ENCODE data around the gene USP6NL.
"Not testable (repeated sequence)": the region's sequence is repeated elsewhere in the genome, so short reads cannot be mapped to it uniquely, and the experiment has no call there.

USP6NL gene

GRCh38 chr10:11499425-11500071 lies 111.9 kb downstream of the USP6NL start:
- no peak for TF ChIP-seq EZH2 (IDR thresholded peaks at IDR 0.05; ENCODE audit: borderline replicate concordance, low read depth, low read length, severe bottlenecking)
- no peak for TF ChIP-seq CTCF (IDR thresholded peaks at IDR 0.05; ENCODE audit: borderline replicate concordance, extremely low read depth, low read length, poor library complexity, severe bottlenecking)
- Histone ChIP-seq H3K36me3 (ENCODE audit: insufficient read depth, low read length) (peaks cover 20% of the 10 kb centered on the region), H3K4me2 (ENCODE audit: insufficient read depth, low read length) (no peak overlapping the region), H3K9ac (ENCODE audit: low read depth, low read length) (no peak overlapping the region), H3K27ac (ENCODE audit: low read length) (0 out of 2 replicates have a peak overlapping the region, but pooled peaks have one; percentile 20), H2AFZ (ENCODE audit: low read depth, low read length) (no peak overlapping the region), H3K79me2 (ENCODE audit: insufficient read depth, low read length) (no peaks in the 10 kb centered on the region), H3K4me3 (ENCODE audit: low read depth in 1 of 2, low read length in 2 of 2) (no peak overlapping the region), H3K9me3 (ENCODE audit: insufficient read depth, low read length, severe bottlenecking) (no peaks in the 10 kb centered on the region), H3K4me1 (ENCODE audit: insufficient read depth, low read length) (no peaks in the 10 kb centered on the region), H4K20me1 (ENCODE audit: insufficient read depth, low read length) (no peaks in the 10 kb centered on the region; the same call in 1 of the 2 replicates), H3K27me3 (ENCODE audit: insufficient read depth, low read length, poor library complexity) (no peaks in the 10 kb centered on the region)
- DNase-seq (no peak), ATAC-seq (ENCODE audit: insufficient read depth, low read depth) (no peak; the same call in 2 of the 3 replicates)

GRCh38 chr10:11498399-11498798 lies 113.1 kb downstream of the USP6NL start:
- Histone ChIP-seq H3K27ac (ENCODE audit: low read length) (no peak overlapping the region), H3K4me2 (ENCODE audit: insufficient read depth, low read length) (no peak overlapping the region), H4K20me1 (ENCODE audit: insufficient read depth, low read length) (no peaks in the 10 kb centered on the region; the same call in 1 of the 2 replicates), H3K9me3 (ENCODE audit: insufficient read depth, low read length, severe bottlenecking) (no peaks in the 10 kb centered on the region), H3K27me3 (ENCODE audit: insufficient read depth, low read length, poor library complexity) (no peaks in the 10 kb centered on the region), H3K4me3 (ENCODE audit: low read depth in 1 of 2, low read length in 2 of 2) (no peak overlapping the region), H3K4me1 (ENCODE audit: insufficient read depth, low read length) (no peaks in the 10 kb centered on the region), H3K79me2 (ENCODE audit: insufficient read depth, low read length) (no peaks in the 10 kb centered on the region), H3K36me3 (ENCODE audit: insufficient read depth, low read length) (peaks cover 22% of the 10 kb centered on the region), H3K9ac (ENCODE audit: low read depth, low read length) (no peak overlapping the region), H2AFZ (ENCODE audit: low read depth, low read length) (no peak overlapping the region)
- no peak for TF ChIP-seq EZH2 (IDR thresholded peaks at IDR 0.05; ENCODE audit: borderline replicate concordance, low read depth, low read length, severe bottlenecking)
- no peak for TF ChIP-seq CTCF (IDR thresholded peaks at IDR 0.05; ENCODE audit: borderline replicate concordance, extremely low read depth, low read length, poor library complexity, severe bottlenecking)
- ATAC-seq (ENCODE audit: insufficient read depth, low read depth) (no peak), DNase-seq (no peak)

DNA sequence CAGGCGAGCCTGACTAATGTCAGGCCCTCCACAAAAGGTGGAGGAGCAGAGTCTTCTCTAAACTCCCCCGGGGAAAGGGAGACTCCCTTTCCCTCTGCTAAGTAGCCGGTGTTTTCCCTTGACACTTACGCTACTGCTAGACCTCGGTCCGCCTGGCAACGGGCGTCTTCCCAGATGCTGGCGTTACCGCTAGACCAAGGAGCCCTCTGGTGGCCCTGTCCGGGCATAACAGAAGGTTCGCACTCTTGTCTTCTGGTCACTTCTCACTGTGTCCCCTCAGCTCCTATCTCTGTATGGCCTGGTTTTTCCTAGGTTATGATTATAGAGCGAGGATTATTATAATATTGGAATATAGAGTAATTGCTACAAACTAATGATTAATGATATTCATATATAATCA lies 116.5 kb downstream of the USP6NL start:
- H3K4me3 ChIP-seq (ENCODE audit: low read depth in 1 of 2, low read length in 2 of 2); H3K79me2 ChIP-seq (ENCODE audit: insufficient read depth, low read length); H3K4me2 ChIP-seq (ENCODE audit: insufficient read depth, low read length); H2AFZ ChIP-seq (ENCODE audit: low read depth, low read length); H3K27ac ChIP-seq (ENCODE audit: low read length); H3K4me1 ChIP-seq (ENCODE audit: insufficient read depth, low read length); H4K20me1 ChIP-seq (ENCODE audit: insufficient read depth, low read length); DNase-seq; H3K9me3 ChIP-seq (ENCODE audit: insufficient read depth, low read length, severe bottlenecking); H3K9ac ChIP-seq (ENCODE audit: low read depth, low read length); ATAC-seq (ENCODE audit: insufficient read depth, low read depth); H3K27me3 ChIP-seq (ENCODE audit: insufficient read depth, low read length, poor library complexity): not testable (repeated sequence)
- H3K36me3 ChIP-seq (ENCODE audit: insufficient read depth, low read length), result peaks cover 46% of the 10 kb centered on the region

GRCh38 chr10:11493646-11494045 lies 117.8 kb downstream of the USP6NL start:
- TF ChIP-seq CTCF (IDR thresholded peaks at IDR 0.05; ENCODE audit: borderline replicate concordance, extremely low read depth, low read length, poor library complexity, severe bottlenecking) (no peak), EZH2 (IDR thresholded peaks at IDR 0.05; ENCODE audit: borderline replicate concordance, low read depth, low read length, severe bottlenecking) (no peak)
- Histone ChIP-seq H3K27ac (ENCODE audit: low read length) (no peak overlapping the region), H3K4me3 (ENCODE audit: low read depth in 1 of 2, low read length in 2 of 2) (no peak overlapping the region), H3K9me3 (ENCODE audit: insufficient read depth, low read length, severe bottlenecking) (no peaks in the 10 kb centered on the region), H2AFZ (ENCODE audit: low read depth, low read length) (no peak overlapping the region), H3K9ac (ENCODE audit: low read depth, low read length) (no peak overlapping the region), H3K36me3 (ENCODE audit: insufficient read depth, low read length) (peaks cover 45% of the 10 kb centered on the region; the same call in 1 of the 2 replicates), H3K79me2 (ENCODE audit: insufficient read depth, low read length) (no peaks in the 10 kb centered on the region), H4K20me1 (ENCODE audit: insufficient read depth, low read length) (no peaks in the 10 kb centered on the region; the same call in 1 of the 2 replicates), H3K4me1 (ENCODE audit: insufficient read depth, low read length) (no peaks in the 10 kb centered on the region), H3K4me2 (ENCODE audit: insufficient read depth, low read length) (no peak overlapping the region), H3K27me3 (ENCODE audit: insufficient read depth, low read length, poor library complexity) (no peaks in the 10 kb centered on the region)
- DNase-seq (no peak), ATAC-seq (ENCODE audit: insufficient read depth, low read depth) (no peak)

Data from DND-41 (cell line).